Lower lobe of right lung (tissue), 2 donors: Measurements from ENCODE around the gene MON2. TPM values are rescaled to one million over a fixed set of nuclear protein-coding genes. Genes with fewer than 3 reads are reported as not detected.

Source experiments
- ATAC-seq, 2 donors: fragments of 200-7000 bp; cut with Tn5 transposase; one replicate each; pipeline ENCODE4 v1.9.1; 2020 to 2022; ENCODE audit warnings: mild to moderate bottlenecking in 2 of 2, moderate library complexity in 2 of 2
- DNase-seq: peaks from one replicate; pipeline ENCODE4 v3.0.0-alpha.2; 2020
- H3K27ac ChIP-seq: fragments of 200-600 bp; one replicate; pipeline ENCODE4 v1.8.0; 2022
- H3K27me3 ChIP-seq: fragments of 200-600 bp; one replicate; pipeline ENCODE4 v1.8.0; 2022; ENCODE audit warnings: low read depth
- H3K36me3 ChIP-seq: fragments of 200-600 bp; one replicate; pipeline ENCODE4 v1.8.0; 2022; ENCODE audit warnings: mild to moderate bottlenecking
- H3K4me1 ChIP-seq: fragments of 200-600 bp; one replicate; pipeline ENCODE4 v1.8.0; 2022
- H3K4me3 ChIP-seq: fragments of 200-600 bp; one replicate; pipeline ENCODE4 v1.8.0; 2022; ENCODE audit warnings: mild to moderate bottlenecking
- H3K9me3 ChIP-seq: fragments of 200-600 bp; one replicate; pipeline ENCODE4 v1.8.0; 2022
- CTCF ChIP-seq: fragments of 200-600 bp; IDR thresholded peaks from one replicate; pipeline ENCODE4 v1.8.0; 2022; ENCODE audit warnings: antibody characterized with exemption, mild to moderate bottlenecking
- intact Hi-C: fragments of 100-400 bp; cut with DNase I; formaldehyde crosslinking; loops from one replicate; pipeline ENCODE4 v1.11.0; 2022
- total RNA-seq: library from RNA; stranded (reverse); fragmentation: NEBNext Ultra II Directional; extraction: Animal tissue kit (Norgen Biotek cat#: 25700); gene quantifications from one replicate; pipeline ENCODE4 v1.2.1, GENCODE V29; 2021
- donor health status: DM: no; HTN: yes; CAD: no; lungs with severe emphysema.

The MON2 gene
- total RNA-seq, 1 donor from 2014 or later: 48.6 TPM

DNA sequence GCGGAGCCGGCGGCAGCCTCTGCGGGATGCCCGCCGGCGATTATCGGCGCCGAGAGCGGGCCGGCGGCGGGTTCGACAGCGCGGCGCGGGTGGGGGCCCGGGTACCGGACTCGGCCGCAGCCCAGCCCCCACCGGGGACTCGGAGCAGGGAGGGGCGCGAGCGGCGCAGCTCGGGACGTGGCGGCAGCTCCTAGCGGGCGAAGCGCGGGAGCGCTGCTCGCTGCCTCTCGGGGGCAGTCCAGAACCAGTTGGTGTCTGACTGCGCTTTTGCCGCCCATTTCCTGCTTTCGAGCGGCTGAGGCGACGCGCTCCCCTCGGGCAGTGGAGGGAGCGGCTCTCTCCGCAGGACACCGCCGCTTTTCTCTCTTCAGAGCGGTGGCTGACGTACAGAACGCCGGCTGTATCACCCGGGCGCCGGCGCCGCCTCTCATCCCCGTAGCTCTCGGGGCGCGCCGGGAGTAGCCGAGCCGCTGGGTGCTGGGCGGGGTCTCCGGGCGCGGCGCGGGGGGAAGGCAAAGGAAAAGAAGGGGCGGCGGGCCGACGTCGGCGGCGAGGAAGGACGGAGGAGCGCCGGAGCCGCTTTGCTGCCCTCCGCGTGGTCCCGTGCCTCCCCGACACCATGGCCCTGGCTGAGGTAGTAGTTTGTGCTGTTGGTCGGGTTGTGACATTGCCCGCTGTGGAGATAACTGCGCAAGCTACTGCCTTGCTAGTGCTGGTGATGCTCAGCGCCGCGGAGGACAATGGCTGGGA, 136.6 kb downstream of the MON2 start:
- no peaks in the 10 kb centered on the region for H3K36me3 ChIP-seq
- DNase-seq: peak; percentile 92
- peak; percentile 60 for TF ChIP-seq CTCF
- peak overlapping the region; percentile 81 for H3K4me3 ChIP-seq
- intact Hi-C loops: no loop called here
- H3K27ac ChIP-seq: peak overlapping the region; percentile 99
- peaks cover 35% of the 10 kb centered on the region for H3K4me1 ChIP-seq
- no peaks in the 10 kb centered on the region for H3K9me3 ChIP-seq
- peak; percentile 94 to 97 for ATAC-seq
- no peaks in the 10 kb centered on the region for H3K27me3 ChIP-seq

GRCh38 chr12:62603811-62604098, 137.1 kb downstream of the MON2 start:
- no peaks in the 10 kb centered on the region for H3K36me3 ChIP-seq
- peak overlapping the region; percentile 99 for H3K27ac ChIP-seq
- DNase-seq (no peak), ATAC-seq (no peak)
- H3K9me3 ChIP-seq: no peaks in the 10 kb centered on the region
- no peaks in the 10 kb centered on the region for H3K27me3 ChIP-seq
- no peak for TF ChIP-seq CTCF
- H3K4me3 ChIP-seq: peak overlapping the region; percentile 81
- H3K4me1 ChIP-seq: peaks cover 35% of the 10 kb centered on the region
- intact Hi-C loops: no loop called here

GRCh38 chr12:62604373-62604772, 137.7 kb downstream of the MON2 start:
- DNase-seq (no peak), ATAC-seq (no peak)
- intact Hi-C loops: no loop called here
- H3K9me3 ChIP-seq: no peaks in the 10 kb centered on the region
- H3K36me3 ChIP-seq: no peaks in the 10 kb centered on the region
- H3K27me3 ChIP-seq: no peaks in the 10 kb centered on the region
- no peak for TF ChIP-seq CTCF
- H3K4me3 ChIP-seq: peak overlapping the region; percentile 81
- H3K27ac ChIP-seq: peak overlapping the region; percentile 99
- peaks cover 35% of the 10 kb centered on the region for H3K4me1 ChIP-seq

- Histone ChIP-seq H3K4me3 (peak overlapping the region; percentile 81), H3K27me3 (no peaks in the 10 kb centered on the region), H3K9me3 (no peaks in the 10 kb centered on the region), H3K4me1 (peaks cover 35% of the 10 kb centered on the region), H3K36me3 (no peaks in the 10 kb centered on the region), H3K27ac (peak overlapping the region; percentile 99)
- ATAC-seq: no peak
- DNase-seq: no peak
- TF ChIP-seq CTCF: no peak
- intact Hi-C loops: no loop called here
These were observed 138.2 kb downstream of the MON2 start for GRCh38 chr12:62604871-62605270.

- Histone ChIP-seq H3K4me3 (no peak overlapping the region), H3K27me3 (no peaks in the 10 kb centered on the region), H3K4me1 (peaks cover 35% of the 10 kb centered on the region), H3K9me3 (no peaks in the 10 kb centered on the region), H3K27ac (no peak overlapping the region), H3K36me3 (no peaks in the 10 kb centered on the region)
- TF ChIP-seq CTCF: no peak
- intact Hi-C loops: no loop called here
- ATAC-seq: no peak
- DNase-seq: no peak
These were observed 139.4 kb downstream of the MON2 start for GRCh38 chr12:62605981-62606380.
